IPS-18a (cell line): Measurements from ENCODE around the gene HEMK1.

Experiments used
- H3K27ac ChIP-seq: one replicate; pipeline ENCODE4 v1.5.1; 2013; ENCODE audit warnings: low read length
- H3K27me3 ChIP-seq: one replicate; pipeline ENCODE4 v1.6.1; 2013; ENCODE audit warnings: mild to moderate bottlenecking, low read length; ENCODE audit not compliant: control insufficient read depth, insufficient read depth
- H3K36me3 ChIP-seq: one replicate; pipeline ENCODE4 v1.6.1; 2013; ENCODE audit warnings: low read depth, low read length; ENCODE audit not compliant: control insufficient read depth
- H3K4me1 ChIP-seq: one replicate; pipeline ENCODE4 v1.6.1; 2013; ENCODE audit warnings: low read depth, low read length; ENCODE audit not compliant: control insufficient read depth
- H3K4me3 ChIP-seq: one replicate; pipeline ENCODE4 v1.5.1; 2013; ENCODE audit warnings: low read length
- H3K9ac ChIP-seq: one replicate; pipeline ENCODE4 v1.6.1; 2013; ENCODE audit warnings: mild to moderate bottlenecking, low read length, moderate library complexity
- H3K9me3 ChIP-seq: one replicate; pipeline ENCODE4 v1.6.1; 2013; ENCODE audit warnings: low read depth, low read length; ENCODE audit not compliant: control insufficient read depth

HEMK1 gene

DNA sequence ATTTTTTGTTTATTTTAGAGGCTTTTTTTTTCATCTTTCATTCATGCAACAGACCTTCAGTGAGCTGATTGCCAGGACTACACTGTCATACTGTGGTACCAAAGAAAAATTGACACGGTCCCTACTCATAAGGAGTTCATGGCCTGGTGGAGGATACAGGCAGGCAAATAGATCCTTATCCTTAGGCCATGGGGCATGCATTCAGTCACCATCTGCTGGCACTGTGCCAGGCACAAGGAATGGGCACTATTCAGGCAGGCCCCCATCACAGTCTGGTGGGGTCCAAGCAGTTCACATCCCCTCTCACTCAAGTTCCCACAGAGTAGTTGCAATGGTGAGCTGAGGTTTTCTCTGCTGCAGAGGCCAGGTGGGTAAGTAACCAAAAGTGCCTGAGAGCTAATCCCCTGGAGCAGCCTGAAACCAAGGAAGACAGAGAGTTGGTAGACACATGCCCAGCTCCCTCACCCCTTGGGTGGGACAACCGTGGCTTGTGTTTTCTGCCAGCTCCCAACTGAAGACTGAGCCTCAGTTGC is 25.0 kb downstream of the HEMK1 start:
- Histone ChIP-seq H3K9me3 (no peaks in the 10 kb centered on the region), H3K36me3 (no peaks in the 10 kb centered on the region), H3K27me3 (no peaks in the 10 kb centered on the region), H3K4me3 (no peak overlapping the region), H3K9ac (no peak overlapping the region), H3K4me1 (no peaks in the 10 kb centered on the region), H3K27ac (no peak overlapping the region)

- Histone ChIP-seq H3K27me3 (no peaks in the 10 kb centered on the region), H3K36me3 (no peaks in the 10 kb centered on the region), H3K9ac (no peak overlapping the region), H3K9me3 (no peaks in the 10 kb centered on the region), H3K4me1 (no peaks in the 10 kb centered on the region), H3K27ac (no peak overlapping the region), H3K4me3 (no peak overlapping the region)
Observed at GRCh38 chr3:50599115-50599715, 29.9 kb downstream of the HEMK1 start.

DNA sequence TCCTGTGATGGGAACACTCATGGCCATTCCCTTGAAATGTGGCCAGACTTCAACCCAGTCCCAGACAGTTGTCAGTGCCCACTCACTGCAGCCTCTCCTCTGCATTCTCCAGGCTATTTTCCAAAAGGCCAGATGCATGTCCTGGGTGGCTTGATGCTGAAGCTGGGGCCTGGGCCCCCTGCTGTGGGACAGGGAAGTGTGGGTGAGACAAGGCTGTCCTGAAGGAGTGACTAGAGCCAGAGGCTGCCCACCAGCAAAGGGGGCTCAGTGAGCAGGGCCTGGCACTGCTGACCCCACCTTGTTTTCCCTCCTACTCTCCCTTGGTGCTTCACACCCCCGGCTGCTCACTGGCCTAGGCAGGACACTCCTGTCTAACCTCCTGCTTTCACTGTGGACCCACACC is 30.4 kb downstream of the HEMK1 start:
- no peak overlapping the region for H3K27ac ChIP-seq
- H3K36me3 ChIP-seq, result no peaks in the 10 kb centered on the region
- H3K9ac ChIP-seq, result no peak overlapping the region
- no peak overlapping the region for H3K4me3 ChIP-seq
- no peaks in the 10 kb centered on the region for H3K9me3 ChIP-seq
- no peaks in the 10 kb centered on the region for H3K4me1 ChIP-seq
- no peaks in the 10 kb centered on the region for H3K27me3 ChIP-seq

GRCh38 chr3:50600141-50600753 is 30.9 kb downstream of the HEMK1 start:
- no peaks in the 10 kb centered on the region for H3K36me3 ChIP-seq
- H3K9me3 ChIP-seq, result no peaks in the 10 kb centered on the region
- no peak overlapping the region for H3K4me3 ChIP-seq
- H3K4me1 ChIP-seq, result no peaks in the 10 kb centered on the region
- no peak overlapping the region for H3K27ac ChIP-seq
- no peak overlapping the region for H3K9ac ChIP-seq
- H3K27me3 ChIP-seq, result no peaks in the 10 kb centered on the region

DNA sequence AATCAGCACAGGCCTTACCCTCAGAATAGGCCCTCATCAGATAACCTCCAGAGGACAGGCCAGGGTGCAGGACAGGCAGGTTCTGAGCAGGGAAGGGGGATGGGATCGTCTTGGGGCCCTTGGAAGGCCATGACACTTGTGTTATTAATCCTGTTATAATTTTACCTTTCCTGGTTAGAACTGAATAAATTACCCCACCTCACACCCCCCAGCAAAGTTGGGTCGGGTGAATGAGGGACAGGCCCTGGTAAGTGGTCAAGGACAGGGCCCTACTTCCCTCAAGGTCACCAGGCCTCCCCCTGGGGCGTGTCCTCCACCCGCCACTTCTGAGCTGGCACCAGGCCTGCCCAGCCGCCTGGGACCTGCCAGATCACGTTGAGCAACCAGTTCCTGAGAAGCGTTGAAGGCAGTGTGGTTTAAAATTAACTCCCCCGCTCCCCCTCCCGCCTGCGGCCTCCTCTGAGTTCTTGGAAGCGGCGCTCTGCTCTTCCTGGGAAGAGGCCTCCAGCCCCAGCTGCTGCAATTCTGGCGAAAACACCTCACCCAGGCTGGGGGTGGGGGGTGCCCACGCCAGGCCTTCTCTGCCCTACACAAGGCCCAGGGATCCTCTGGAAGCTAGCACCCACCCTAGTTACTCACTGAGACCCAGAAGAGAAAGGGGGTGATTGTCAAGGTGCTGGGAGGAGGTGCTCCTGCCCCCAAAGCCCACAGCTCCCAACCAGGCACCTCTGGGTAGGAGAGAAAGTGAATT is 31.7 kb downstream of the HEMK1 start:
- H3K36me3 ChIP-seq, result no peaks in the 10 kb centered on the region
- no peak overlapping the region for H3K9ac ChIP-seq
- no peak overlapping the region for H3K4me3 ChIP-seq
- no peaks in the 10 kb centered on the region for H3K4me1 ChIP-seq
- H3K27ac ChIP-seq, result no peak overlapping the region
- H3K9me3 ChIP-seq, result no peaks in the 10 kb centered on the region
- no peaks in the 10 kb centered on the region for H3K27me3 ChIP-seq

DNA sequence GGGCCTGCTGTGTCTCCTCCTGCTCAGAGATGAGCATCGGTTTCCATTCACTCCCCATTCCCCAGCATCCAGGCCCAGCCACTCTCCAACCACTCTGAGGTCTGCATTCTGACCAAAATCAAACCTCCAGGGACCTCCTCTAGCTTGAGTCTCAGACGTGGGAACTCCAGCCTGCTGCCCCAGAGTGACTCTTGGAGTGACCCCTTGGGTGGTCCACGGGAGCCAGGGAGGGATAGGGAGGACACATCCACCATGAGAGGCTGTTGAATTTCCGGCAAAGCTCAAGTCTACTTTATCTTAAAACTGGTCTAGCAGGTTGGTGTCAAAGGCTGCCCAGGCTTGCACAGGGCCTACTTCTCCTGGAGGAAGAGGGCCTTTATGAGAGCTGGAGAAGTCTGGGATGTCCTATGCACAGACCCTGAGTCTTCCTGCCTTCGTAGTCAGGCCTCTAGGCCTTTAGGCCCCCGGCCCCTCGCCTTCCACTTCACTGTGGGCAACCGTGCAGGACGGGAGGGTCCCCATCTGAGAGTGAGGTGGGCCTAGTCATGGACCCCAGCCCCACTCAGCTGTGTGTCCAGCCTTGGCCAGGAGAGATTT is 33.4 kb downstream of the HEMK1 start:
- no peaks in the 10 kb centered on the region for H3K9me3 ChIP-seq
- no peak overlapping the region for H3K27ac ChIP-seq
- H3K27me3 ChIP-seq, result no peaks in the 10 kb centered on the region
- H3K9ac ChIP-seq, result no peak overlapping the region
- no peaks in the 10 kb centered on the region for H3K4me1 ChIP-seq
- H3K4me3 ChIP-seq, result no peak overlapping the region
- no peaks in the 10 kb centered on the region for H3K36me3 ChIP-seq

GRCh38 chr3:50603261-50604109 is 34.2 kb downstream of the HEMK1 start:
- no peaks in the 10 kb centered on the region for H3K4me1 ChIP-seq
- H3K9me3 ChIP-seq, result no peaks in the 10 kb centered on the region
- no peaks in the 10 kb centered on the region for H3K27me3 ChIP-seq
- no peak overlapping the region for H3K27ac ChIP-seq
- H3K9ac ChIP-seq, result no peak overlapping the region
- H3K4me3 ChIP-seq, result no peak overlapping the region
- H3K36me3 ChIP-seq, result no peaks in the 10 kb centered on the region

DNA sequence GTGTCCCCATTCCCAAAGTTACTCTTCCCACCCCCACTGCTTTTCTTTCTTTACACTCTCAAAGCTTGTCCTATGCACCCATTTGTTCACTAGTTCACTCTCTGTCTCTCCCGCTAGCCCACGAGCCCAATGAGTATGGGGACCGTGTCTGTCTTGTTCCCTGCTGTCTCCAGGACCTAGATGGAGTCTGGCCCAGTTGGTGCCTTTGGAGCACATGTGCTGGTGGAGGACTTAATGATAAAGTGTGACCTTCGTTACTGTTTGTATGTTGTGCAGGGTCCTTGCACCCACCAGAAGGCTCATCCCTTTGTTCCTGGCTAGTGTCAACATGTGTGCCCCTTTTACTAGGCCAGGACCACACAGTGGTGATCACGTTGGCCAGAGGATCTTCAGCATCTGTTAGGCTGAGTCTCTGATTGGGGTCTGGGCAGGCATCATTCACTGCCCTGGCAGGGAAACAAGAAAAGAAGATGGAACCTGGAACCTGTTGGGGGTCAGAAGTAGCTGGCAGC is 34.8 kb downstream of the HEMK1 start:
- no peaks in the 10 kb centered on the region for H3K36me3 ChIP-seq
- no peak overlapping the region for H3K27ac ChIP-seq
- H3K4me3 ChIP-seq, result no peak overlapping the region
- H3K9me3 ChIP-seq, result no peaks in the 10 kb centered on the region
- no peak overlapping the region for H3K9ac ChIP-seq
- H3K4me1 ChIP-seq, result no peaks in the 10 kb centered on the region
- H3K27me3 ChIP-seq, result no peaks in the 10 kb centered on the region

DNA sequence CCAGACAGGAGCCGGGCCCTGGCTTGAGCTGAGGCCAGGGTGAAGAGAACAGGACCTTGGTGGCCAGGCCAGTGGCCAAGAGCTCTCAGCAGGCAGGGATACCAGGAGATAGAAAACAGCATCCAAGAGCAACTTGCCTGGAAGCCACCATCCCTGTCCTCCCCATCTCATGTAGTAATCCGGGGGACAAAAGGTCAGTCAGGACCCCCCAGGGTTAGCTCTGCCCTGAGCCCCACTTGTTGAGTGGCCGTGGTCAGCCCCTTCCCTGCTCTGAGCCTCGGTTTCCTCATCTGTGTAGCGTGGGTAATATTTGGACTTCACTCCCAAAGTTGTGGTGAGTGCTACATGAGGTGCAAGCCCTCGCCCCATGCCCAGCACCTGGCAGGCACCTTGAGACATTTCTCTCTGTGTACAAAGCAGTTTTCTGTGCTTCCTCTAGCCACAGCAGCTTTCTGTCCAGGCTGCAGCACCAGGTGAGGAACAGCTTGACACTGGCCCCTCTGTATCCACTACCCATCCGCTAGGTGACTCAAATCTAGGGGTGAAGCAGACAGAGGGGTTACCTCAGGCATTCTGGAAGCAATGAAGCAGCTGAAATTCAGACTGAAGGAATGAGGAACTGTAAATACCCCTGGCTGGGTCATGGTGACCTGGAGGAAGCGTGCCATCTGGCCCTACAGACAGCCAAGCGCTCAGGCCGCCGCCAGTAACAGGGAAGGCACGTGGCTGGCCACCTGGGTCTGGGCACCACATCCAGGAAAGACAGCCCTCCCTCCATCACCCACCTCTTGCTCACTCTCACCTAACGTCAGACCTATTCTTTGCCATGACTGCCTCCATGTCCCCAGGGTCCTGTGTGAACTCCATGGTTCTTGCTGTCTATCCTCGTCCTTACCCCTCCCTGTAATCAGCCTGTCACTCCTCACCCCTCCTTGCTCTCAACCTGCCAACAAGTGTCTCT is 35.6 kb downstream of the HEMK1 start:
- peaks cover 2% of the 10 kb centered on the region for H3K27me3 ChIP-seq
- H3K4me3 ChIP-seq, result no peak overlapping the region
- no peaks in the 10 kb centered on the region for H3K4me1 ChIP-seq
- H3K9ac ChIP-seq, result no peak overlapping the region
- H3K9me3 ChIP-seq, result no peaks in the 10 kb centered on the region
- H3K27ac ChIP-seq, result no peak overlapping the region
- H3K36me3 ChIP-seq, result no peaks in the 10 kb centered on the region

DNA sequence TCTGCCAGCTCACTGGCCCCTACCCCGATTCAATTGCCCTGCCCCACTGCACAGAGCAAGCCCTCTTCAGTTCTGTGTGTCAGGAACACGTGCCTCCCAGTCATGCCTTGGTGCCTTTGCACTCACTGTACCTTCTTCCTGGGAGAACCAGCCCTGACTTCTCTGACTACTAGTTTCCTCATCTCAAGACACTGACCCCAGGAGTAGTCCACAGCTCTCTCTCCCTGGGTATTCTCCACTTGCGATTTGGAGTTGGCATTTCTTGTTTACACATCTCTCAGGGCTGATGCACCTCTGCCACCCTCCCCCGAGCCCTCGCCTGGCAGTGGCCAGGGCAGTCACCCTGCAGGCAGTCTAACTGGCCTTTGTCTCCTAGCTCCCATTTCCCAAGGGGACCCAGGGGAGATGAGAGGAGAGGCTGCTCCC is 36.6 kb downstream of the HEMK1 start:
- H3K9me3 ChIP-seq, result no peaks in the 10 kb centered on the region
- no peak overlapping the region for H3K27ac ChIP-seq
- peaks cover 12% of the 10 kb centered on the region for H3K27me3 ChIP-seq
- no peaks in the 10 kb centered on the region for H3K36me3 ChIP-seq
- H3K4me1 ChIP-seq, result no peaks in the 10 kb centered on the region
- no peak overlapping the region for H3K9ac ChIP-seq
- no peak overlapping the region for H3K4me3 ChIP-seq
